ENCODE results near the gene ZMYND8. TPM values are rescaled to one million over a fixed set of nuclear protein-coding genes. Genes with fewer than 3 reads are reported as not detected.

The ZMYND8 gene
- total RNA-seq, 2 donors from 2014 or later: 22.0 to 35.3 TPM

DNA sequence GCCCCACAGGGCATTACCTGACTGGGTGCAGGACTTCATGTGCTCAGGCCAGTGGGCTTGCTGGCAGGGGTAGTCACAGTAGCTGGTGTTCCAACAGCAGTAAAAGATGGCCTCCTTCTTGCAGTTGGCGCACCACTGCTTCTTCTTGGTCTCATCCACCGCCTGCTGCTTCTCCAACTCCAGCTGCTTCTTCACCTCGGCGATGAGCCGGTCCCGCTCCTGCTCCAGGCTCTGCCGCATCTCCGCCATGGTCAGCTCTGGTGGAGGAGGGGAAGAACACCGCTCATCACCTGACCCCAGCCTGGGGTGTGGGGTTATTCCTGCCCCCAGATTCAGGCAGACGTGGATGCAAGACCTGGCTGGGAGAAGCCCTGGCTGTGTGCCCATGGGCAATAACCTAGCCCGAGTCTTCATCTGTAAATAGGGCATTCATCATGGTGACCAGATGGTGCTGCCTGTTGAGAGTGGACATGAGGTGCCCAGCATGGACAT, 132.2 kb downstream of the ZMYND8 start:
- Histone ChIP-seq H3K4me1 (no peaks in the 10 kb centered on the region), H3K4me3 (no peak overlapping the region), H3K27ac (no peak overlapping the region), H3K27me3 (no peaks in the 10 kb centered on the region), H3K36me3 (peaks cover 75% of the 10 kb centered on the region), H3K9me3 (no peaks in the 10 kb centered on the region)
- TF ChIP-seq, protein P1, sequence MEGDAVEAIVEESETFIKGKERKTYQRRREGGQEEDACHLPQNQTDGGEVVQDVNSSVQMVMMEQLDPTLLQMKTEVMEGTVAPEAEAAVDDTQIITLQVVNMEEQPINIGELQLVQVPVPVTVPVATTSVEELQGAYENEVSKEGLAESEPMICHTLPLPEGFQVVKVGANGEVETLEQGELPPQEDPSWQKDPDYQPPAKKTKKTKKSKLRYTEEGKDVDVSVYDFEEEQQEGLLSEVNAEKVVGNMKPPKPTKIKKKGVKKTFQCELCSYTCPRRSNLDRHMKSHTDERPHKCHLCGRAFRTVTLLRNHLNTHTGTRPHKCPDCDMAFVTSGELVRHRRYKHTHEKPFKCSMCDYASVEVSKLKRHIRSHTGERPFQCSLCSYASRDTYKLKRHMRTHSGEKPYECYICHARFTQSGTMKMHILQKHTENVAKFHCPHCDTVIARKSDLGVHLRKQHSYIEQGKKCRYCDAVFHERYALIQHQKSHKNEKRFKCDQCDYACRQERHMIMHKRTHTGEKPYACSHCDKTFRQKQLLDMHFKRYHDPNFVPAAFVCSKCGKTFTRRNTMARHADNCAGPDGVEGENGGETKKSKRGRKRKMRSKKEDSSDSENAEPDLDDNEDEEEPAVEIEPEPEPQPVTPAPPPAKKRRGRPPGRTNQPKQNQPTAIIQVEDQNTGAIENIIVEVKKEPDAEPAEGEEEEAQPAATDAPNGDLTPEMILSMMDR (IDR thresholded peaks at IDR 0.05): no peak
- no peak for DNase-seq (ENCODE audit: low spot score)

DNA sequence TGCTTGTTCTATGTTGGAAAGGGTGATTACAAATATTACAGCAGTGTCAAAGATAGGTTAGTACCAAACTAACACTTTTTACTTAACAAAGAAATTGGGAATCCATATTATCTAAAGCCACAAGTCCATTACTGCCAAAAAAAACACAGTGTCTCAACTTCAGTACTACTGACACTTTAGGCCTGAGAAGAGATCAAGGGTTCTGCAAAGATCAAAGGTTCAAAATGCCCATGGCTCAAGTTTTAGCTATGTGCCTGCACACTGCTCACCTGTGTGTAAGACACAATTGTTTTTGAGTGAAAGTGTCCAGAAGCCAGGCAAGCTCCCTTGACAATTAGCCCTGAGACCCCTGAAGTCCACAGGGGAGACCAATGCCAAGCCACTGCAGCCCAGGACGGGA, 132.6 kb downstream of the ZMYND8 start:
- no peak overlapping the region for H3K27ac ChIP-seq
- TF ChIP-seq, protein P1 (IDR thresholded peaks at IDR 0.05): no peak
- peaks cover 71% of the 10 kb centered on the region for H3K36me3 ChIP-seq

DNA sequence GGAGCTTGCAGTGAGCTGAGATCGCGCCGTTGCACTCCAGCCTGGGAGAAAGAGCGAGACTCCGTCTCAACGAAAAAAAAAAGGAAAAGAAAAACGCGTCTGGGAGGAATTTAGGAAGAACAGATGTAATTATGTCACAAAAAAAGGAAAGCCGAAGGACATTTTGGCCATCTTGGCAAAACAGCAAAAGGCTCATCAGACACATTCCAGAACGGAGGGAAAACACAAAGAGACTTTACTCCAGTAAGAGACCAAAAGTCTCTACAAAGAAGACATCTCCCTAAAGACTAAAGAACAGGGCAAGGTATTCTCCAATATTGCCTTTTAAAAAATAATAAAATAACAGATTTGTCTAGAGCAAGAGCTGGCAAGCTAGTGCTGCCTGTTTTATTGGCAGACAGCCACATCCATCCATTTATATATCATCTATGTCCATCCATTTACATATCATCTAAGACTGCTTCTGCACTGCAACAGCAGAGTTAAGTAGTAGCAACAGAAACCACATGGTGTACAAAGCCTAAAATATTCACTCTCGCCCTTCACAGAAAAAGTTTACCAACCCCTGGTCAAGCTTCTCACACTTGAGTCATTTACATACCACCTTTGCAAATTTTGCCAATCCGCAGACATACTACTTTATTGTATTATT, 133.9 kb downstream of the ZMYND8 start:
- H3K4me1 ChIP-seq: no peaks in the 10 kb centered on the region
- H3K27ac ChIP-seq: no peak overlapping the region
- no peaks in the 10 kb centered on the region for H3K9me3 ChIP-seq
- H3K36me3 ChIP-seq: peaks cover 64% of the 10 kb centered on the region
- no peak for DNase-seq (ENCODE audit: low spot score)
- no peak overlapping the region for H3K4me3 ChIP-seq
- H3K27me3 ChIP-seq: no peaks in the 10 kb centered on the region
- TF ChIP-seq, protein P1 (IDR thresholded peaks at IDR 0.05): no peak

More for the DNA sequence above, 132.6 kb downstream of the ZMYND8 start:
- no peak for DNase-seq (ENCODE audit: low spot score)
- Histone ChIP-seq H3K4me1 (no peaks in the 10 kb centered on the region), H3K27me3 (no peaks in the 10 kb centered on the region), H3K4me3 (no peak overlapping the region), H3K9me3 (no peaks in the 10 kb centered on the region)

DNA sequence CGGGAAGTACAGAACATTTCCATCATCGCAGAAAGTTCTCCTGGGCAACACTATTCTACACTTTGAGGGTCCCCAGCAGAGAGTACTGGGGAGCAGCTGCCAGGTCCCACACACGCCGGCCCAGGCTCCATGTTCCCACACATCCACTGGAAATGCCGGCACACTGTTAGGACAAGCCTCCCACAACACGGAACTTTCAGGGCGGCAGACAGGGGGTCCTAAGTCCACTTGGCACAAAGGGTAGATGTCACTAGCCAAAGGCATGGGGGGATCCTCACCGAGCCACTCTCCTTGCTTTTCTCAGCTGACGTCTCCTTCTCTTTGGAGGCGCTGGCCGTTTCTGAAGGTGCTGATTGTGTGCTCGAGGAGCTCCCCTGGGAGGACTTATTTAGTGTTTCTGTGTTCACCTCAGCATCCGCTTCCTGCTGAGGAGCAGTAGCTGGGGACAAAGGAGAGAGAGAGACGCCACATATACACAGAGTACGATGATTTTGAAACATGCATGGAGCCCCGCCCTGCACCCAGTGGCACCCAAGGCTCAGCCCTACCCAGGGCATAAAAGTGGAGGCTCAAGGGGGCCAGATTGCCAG, 135.4 kb downstream of the ZMYND8 start:
- Histone ChIP-seq H3K4me3 (no peak overlapping the region), H3K9me3 (no peaks in the 10 kb centered on the region), H3K27ac (no peak overlapping the region), H3K27me3 (no peaks in the 10 kb centered on the region), H3K4me1 (no peaks in the 10 kb centered on the region), H3K36me3 (peaks cover 61% of the 10 kb centered on the region)
- no peak for DNase-seq (ENCODE audit: low spot score)
- TF ChIP-seq, protein P1 (IDR thresholded peaks at IDR 0.05): no peak

DNA sequence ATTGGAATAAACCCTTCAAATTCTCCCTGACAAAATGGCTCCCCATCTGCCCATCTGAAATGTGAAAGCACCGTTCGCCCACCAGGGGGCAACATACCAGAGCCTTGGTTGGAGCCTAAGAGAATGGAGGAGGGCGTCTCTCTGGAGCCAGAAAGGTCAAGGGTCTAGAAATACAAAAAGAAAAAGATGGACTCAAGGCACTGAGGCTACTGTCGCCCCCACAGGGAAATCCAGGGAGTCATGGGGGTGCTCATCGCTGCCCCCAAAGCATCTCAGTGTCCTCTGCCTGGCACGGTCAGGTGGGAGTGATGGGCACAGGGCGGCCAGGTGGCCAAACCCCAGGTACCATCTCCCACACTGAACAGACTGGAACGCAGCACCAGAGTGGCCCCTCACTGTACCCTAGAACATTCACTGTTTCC, 136.3 kb downstream of the ZMYND8 start:
- Histone ChIP-seq H3K36me3 (peaks cover 58% of the 10 kb centered on the region), H3K4me3 (no peak overlapping the region), H3K27me3 (no peaks in the 10 kb centered on the region), H3K4me1 (peaks cover 0 to 5% of the 10 kb centered on the region in 2 donors), H3K9me3 (no peaks in the 10 kb centered on the region), H3K27ac (no peak overlapping the region)
- TF ChIP-seq, protein P1 (IDR thresholded peaks at IDR 0.05): peak in 1 of 2 donors; percentile 55
- no peak for DNase-seq (ENCODE audit: low spot score)

Data from right atrium auricular region (tissue), 2 donors.